Memory B cell (primary cell): ENCODE data around the gene CDH4.

Source experiments
- ATAC-seq: fragments of 150-1000 bp; cut with Tn5 transposase; 2 replicates; pipeline ENCODE4 v1.10.0; 2021; ENCODE audit warnings: low read depth, mild to moderate bottlenecking, moderate library complexity
- DNase-seq, 2 donors: peaks; one replicate each; pipeline ENCODE4 v3.0.0; 2022; ENCODE audit warnings: low spot score in 2 of 2
- H3K27ac Mint-ChIP-seq: one replicate; pipeline ENCODE4 v1.8.0; 2022; ENCODE audit warnings: mild to moderate bottlenecking, moderate library complexity, mixed read lengths
- H3K27me3 Mint-ChIP-seq: one replicate; pipeline ENCODE4 v1.8.0; 2022; ENCODE audit warnings: mixed read lengths
- H3K36me3 Mint-ChIP-seq: one replicate; pipeline ENCODE4 v1.8.0; 2022; ENCODE audit warnings: mild to moderate bottlenecking, mixed read lengths
- H3K4me1 Mint-ChIP-seq: one replicate; pipeline ENCODE4 v1.8.0; 2022; ENCODE audit warnings: mixed read lengths
- H3K4me3 Mint-ChIP-seq: one replicate; pipeline ENCODE4 v1.8.0; 2022; ENCODE audit warnings: mild to moderate bottlenecking, moderate library complexity, mixed read lengths
- H3K9me3 Mint-ChIP-seq: one replicate; pipeline ENCODE4 v1.8.0; 2022; ENCODE audit warnings: mixed read lengths

CDH4 gene

DNA sequence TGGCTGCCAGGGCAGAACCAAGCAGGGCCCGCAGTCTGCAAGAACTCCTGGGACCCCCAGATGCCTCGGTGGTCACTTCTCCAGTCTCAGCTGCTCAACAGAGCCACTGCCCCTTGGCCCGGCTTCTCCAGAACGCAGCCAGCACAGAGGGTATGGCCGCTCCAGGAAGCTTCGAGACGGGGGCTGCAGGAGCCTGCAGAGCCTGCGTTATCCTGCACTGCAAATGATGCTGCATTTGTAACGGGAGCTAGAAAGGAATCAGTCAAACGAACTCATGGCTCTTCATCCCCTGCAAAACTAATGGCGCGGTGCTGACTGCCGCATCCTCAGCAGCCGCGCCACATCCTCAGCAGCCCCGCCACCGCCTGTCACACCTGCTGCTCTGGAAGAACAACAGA is 558.7 kb downstream of the CDH4 start:
- H3K4me3 Mint-ChIP-seq = no peak overlapping the region
- no peaks in the 10 kb centered on the region for H3K4me1 Mint-ChIP-seq
- no peak overlapping the region for H3K27ac Mint-ChIP-seq
- H3K27me3 Mint-ChIP-seq = no peaks in the 10 kb centered on the region
- H3K36me3 Mint-ChIP-seq = no peaks in the 10 kb centered on the region
- DNase-seq = no peak
- no peaks in the 10 kb centered on the region for H3K9me3 Mint-ChIP-seq
- ATAC-seq = no peak

DNA sequence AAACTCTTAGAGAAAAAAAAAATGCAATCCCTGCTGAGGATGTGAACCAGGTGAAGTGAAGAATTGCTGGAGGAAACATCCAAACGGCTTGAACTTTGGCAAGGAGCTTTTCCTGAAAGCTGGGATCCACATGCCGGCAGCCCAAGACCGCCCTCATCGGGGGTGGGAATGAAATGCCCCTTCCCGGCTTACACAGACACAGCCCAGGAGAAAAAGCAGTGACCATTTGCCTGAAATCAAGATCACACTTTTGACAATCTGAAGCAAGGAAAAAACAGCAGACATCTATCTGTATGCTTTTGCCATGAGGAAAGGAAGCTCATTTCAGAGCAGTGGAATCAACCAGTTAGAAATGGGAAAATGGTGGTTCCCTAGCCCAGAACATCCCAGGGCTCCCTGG is 559.1 kb downstream of the CDH4 start:
- Mint-ChIP-seq H3K27ac (no peak overlapping the region), H3K4me3 (no peak overlapping the region), H3K36me3 (no peaks in the 10 kb centered on the region), H3K9me3 (no peaks in the 10 kb centered on the region), H3K4me1 (no peaks in the 10 kb centered on the region), H3K27me3 (no peaks in the 10 kb centered on the region)
- DNase-seq (no peak), ATAC-seq (no peak)

DNA sequence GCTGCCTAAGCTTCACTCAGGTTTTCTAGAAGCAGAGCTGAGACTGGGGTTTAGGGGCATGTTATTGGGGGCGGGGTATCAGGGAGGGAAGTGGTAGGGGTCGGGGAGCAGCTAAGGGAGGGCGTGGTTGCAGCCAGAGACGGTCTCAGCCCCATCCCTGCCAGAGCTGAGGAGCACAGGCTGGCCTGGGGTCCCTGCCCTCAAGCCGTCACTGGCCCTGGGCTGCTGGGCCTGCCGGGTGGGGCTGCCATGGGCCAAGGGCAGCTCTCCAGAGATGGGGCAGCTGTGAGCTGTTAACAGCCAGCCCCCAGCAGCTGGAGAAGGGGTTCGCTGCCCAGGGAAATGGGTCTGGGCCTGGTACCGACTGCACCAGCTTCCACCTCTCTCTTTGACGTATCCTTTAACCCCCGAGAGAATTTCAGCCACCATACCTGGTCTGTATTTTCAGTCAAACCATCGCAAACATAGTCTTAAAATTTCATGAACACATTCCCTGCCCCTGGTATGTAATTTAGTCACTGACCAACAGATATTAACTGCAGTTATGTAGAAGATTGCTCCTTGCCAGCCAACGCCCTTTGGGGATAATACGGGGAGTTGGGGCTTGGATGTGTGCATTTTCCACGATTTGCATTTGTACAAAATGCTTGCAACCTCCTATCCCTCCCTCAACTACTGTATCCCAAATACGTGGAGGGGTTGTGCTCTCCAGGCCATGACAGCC is 560.2 kb downstream of the CDH4 start:
- ATAC-seq (no peak), DNase-seq (no peak)
- Mint-ChIP-seq H3K27ac (no peak overlapping the region), H3K4me3 (no peak overlapping the region), H3K4me1 (no peaks in the 10 kb centered on the region), H3K27me3 (no peaks in the 10 kb centered on the region), H3K36me3 (no peaks in the 10 kb centered on the region), H3K9me3 (no peaks in the 10 kb centered on the region)

DNA sequence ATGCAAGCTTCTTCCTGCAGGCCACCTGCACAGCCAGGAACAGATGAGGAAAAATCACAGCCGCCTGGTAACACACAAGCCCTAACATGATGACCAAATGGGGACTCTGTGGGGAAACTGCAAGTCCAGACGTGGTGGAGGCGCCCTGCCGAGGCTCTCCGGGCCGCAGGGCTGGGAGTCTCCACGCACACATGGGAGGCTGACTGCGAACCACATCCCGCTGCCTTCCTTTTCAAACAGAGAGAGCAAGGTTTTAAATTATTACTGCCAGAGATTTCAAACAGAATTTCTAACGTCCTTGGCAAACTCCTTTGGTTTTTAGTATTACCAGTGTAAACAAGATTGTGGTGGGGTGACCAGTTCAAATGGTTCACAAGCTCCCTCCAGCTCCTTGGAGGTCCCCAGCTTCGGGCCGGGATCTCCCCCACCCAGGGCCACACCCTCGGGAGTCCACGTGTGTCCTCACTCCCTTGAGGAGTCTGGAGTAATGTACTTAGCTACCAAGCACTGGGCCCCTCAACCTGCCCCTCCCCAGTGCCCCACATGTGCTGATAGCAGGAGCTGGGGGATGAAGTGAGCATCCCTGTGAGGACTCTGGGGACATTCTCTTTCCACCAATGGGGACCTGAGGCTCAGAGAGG is 560.9 kb downstream of the CDH4 start:
- no peak overlapping the region for H3K4me3 Mint-ChIP-seq
- H3K27ac Mint-ChIP-seq = no peak overlapping the region
- ATAC-seq (no peak), DNase-seq (no peak)
- H3K9me3 Mint-ChIP-seq = no peaks in the 10 kb centered on the region
- no peaks in the 10 kb centered on the region for H3K36me3 Mint-ChIP-seq
- H3K27me3 Mint-ChIP-seq = peaks cover 1% of the 10 kb centered on the region
- H3K4me1 Mint-ChIP-seq = no peaks in the 10 kb centered on the region

DNA sequence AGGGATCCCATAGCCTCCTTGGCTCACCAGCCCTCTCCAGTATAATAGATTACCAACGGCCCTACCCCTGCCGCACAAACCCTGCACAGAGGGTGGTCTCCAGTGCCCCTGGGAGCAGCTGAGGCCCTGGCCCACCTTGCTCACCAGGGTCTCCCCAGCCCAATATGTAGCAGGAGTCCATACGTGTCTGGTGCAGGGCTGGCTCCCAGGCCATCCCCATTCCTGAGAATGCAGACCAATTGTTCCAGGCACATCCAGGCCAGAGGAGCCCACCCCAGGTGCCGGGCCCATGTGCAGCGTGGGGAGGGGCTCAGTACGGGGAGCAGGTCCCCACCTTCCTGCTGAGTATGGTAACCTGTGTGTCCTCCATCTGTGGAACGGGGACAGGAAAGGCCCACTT is 561.7 kb downstream of the CDH4 start:
- peaks cover 2% of the 10 kb centered on the region for H3K27me3 Mint-ChIP-seq
- DNase-seq (no peak), ATAC-seq (no peak)
- H3K4me1 Mint-ChIP-seq = no peaks in the 10 kb centered on the region
- no peak overlapping the region for H3K27ac Mint-ChIP-seq
- H3K36me3 Mint-ChIP-seq = no peaks in the 10 kb centered on the region
- no peak overlapping the region for H3K4me3 Mint-ChIP-seq
- H3K9me3 Mint-ChIP-seq = no peaks in the 10 kb centered on the region

DNA sequence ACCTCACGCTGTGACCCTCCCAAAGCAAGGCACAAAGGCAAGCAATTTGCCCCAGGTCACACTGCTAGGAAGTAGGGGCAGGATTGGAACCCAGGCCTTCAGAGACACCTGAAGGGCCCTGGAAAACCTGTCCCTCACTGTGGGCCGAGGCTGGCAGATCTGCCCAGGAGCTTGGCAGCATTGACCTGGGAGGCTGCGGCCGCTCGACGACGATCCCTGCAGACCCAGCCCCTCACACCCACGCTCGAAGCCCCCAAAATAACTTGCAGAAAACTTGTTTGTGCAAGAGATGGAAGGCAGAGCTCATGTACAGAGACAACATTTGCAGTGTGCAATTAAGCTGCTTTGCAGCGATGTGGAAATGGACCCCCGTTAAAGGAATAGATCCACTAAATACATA is 562.2 kb downstream of the CDH4 start:
- H3K9me3 Mint-ChIP-seq = no peaks in the 10 kb centered on the region
- H3K4me1 Mint-ChIP-seq = no peaks in the 10 kb centered on the region
- no peaks in the 10 kb centered on the region for H3K36me3 Mint-ChIP-seq
- H3K4me3 Mint-ChIP-seq = no peak overlapping the region
- peaks cover 2% of the 10 kb centered on the region for H3K27me3 Mint-ChIP-seq
- H3K27ac Mint-ChIP-seq = no peak overlapping the region
- no peak for DNase-seq
- ATAC-seq = no peak

DNA sequence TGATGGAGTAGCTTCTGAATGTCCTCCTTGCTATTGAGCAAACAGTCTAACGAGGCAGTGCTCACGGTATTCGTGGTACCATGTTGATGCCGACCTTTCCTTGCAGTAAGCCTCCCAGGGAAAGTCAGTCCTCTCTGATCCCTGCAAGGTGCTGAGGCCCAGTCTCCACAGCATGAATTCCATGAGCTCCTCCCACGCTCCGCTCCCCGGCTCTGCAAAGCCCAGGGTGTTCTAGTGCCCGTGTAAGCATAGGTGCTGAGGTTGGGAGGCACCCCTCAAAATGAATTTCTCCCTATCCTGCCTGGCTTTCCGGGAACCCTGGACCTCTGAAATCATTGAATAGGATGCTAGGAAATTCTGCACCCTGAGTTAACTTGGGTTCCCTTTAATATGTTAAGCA is 562.7 kb downstream of the CDH4 start:
- Mint-ChIP-seq H3K27ac (no peak overlapping the region), H3K4me1 (no peaks in the 10 kb centered on the region), H3K4me3 (no peak overlapping the region), H3K27me3 (peaks cover 2% of the 10 kb centered on the region), H3K9me3 (no peaks in the 10 kb centered on the region), H3K36me3 (no peaks in the 10 kb centered on the region)
- no peak for ATAC-seq
- DNase-seq = no peak

DNA sequence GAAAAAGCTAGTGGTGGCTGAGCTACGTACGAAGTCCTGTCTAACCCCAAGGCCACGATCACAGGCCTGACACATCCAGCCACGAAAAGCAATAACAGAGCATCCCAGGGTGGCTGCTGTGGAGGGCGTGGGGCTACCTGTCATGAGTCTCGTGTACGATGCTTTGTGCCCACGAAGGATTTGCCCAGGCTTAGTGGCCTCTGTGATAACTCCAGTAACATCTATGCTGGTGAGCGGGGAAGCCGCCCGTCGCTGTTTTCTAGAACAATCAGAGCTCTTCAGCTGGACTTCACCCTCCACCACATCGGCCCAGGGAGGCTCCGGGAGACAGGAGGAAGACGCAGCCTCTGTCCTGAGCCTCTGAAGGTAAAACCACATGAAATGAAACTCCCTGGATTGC is 563.1 kb downstream of the CDH4 start:
- Mint-ChIP-seq H3K27ac (no peak overlapping the region), H3K36me3 (no peaks in the 10 kb centered on the region), H3K27me3 (peaks cover 2% of the 10 kb centered on the region), H3K4me3 (no peak overlapping the region), H3K9me3 (no peaks in the 10 kb centered on the region), H3K4me1 (no peaks in the 10 kb centered on the region)
- no peak for DNase-seq
- no peak for ATAC-seq

DNA sequence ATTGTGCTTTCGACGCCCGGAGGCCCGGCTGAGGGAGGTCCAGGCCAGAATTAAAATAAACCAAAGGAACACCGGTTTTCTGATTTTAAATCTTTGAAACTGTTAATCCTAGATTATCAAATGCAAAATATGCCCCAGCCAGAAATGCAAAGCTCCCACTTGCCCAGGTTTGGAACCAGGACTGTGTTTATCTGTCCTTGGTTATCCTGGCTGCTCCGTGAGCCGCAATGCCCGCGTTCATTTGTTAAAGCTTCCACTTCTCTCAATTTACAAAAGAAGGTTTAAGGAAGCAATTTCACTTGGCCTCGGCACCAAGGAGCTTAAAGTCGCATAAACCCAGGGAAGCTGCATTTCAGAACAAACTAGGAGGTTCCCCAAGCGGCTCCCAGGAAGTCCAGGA is 563.6 kb downstream of the CDH4 start:
- no peak for DNase-seq
- Mint-ChIP-seq H3K27ac (no peak overlapping the region), H3K36me3 (no peaks in the 10 kb centered on the region), H3K27me3 (peaks cover 2% of the 10 kb centered on the region), H3K4me3 (no peak overlapping the region), H3K4me1 (no peaks in the 10 kb centered on the region), H3K9me3 (no peaks in the 10 kb centered on the region)
- ATAC-seq = no peak

DNA sequence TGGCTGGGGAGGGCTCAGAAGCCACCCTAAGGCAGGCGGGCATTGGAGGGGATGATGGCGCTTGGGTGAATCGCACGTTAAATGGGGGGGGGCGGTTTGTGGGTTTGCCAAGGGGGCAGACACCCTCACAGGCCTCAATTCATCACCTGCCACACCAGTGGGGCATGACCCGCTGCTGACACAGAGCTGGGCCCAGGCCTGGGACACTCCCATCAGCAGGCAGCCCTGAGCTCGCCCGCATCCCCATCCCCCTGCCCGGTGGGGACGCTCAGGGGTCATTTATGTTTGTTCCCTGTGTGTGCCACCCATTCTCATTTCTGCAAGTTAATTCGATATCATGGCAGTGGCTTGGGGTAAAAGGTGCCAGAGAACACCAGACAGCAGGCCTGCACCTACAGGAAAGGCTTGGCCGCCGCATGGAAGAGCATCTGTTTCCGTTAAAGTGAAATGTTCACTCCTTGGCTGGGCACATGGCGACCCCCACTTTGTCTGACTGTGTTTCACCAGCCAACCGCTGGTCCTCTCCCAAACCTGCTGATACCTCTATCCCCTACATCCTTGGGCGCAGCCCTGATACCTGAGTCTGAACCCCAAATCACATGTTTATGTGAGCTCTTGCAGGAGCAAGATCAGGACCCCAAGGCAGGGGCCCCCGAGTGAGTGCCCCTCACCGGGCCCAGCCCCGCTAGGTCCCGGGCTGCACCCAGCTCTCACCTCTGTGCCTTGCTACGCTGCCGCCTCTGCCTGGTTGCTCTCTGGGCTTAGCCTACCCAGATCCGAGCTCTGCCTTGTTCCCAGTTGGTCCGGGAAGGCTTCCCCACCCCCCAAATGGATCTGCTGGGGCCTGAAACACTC is 564.8 kb downstream of the CDH4 start:
- Mint-ChIP-seq H3K27ac (no peak overlapping the region), H3K4me3 (no peak overlapping the region), H3K4me1 (no peaks in the 10 kb centered on the region), H3K36me3 (no peaks in the 10 kb centered on the region), H3K27me3 (peaks cover 2% of the 10 kb centered on the region), H3K9me3 (no peaks in the 10 kb centered on the region)
- ATAC-seq = no peak
- DNase-seq = no peak

DNA sequence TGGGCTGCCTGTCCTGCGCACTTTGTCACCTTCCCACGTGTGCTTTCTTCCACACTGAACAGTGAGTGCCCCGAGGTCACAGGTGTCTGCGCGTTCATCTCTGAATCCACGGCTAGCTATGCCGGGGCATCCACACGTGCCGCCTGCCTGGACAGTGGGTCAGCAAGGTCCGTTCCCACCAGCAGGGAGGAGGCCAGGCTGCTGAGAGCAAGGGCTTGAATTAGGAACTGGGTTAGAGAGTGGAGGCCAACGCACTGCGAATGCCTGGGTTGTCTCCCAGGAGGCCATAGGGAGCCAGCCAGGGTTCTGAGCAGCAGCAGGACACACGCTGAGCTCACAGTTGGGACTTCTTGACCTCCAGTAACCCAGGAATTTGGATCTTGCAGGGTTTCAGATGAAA is 565.5 kb downstream of the CDH4 start:
- Mint-ChIP-seq H3K27me3 (peaks cover 2% of the 10 kb centered on the region), H3K4me1 (no peaks in the 10 kb centered on the region), H3K36me3 (no peaks in the 10 kb centered on the region), H3K9me3 (no peaks in the 10 kb centered on the region), H3K4me3 (no peak overlapping the region), H3K27ac (no peak overlapping the region)
- ATAC-seq (no peak), DNase-seq (no peak)

DNA sequence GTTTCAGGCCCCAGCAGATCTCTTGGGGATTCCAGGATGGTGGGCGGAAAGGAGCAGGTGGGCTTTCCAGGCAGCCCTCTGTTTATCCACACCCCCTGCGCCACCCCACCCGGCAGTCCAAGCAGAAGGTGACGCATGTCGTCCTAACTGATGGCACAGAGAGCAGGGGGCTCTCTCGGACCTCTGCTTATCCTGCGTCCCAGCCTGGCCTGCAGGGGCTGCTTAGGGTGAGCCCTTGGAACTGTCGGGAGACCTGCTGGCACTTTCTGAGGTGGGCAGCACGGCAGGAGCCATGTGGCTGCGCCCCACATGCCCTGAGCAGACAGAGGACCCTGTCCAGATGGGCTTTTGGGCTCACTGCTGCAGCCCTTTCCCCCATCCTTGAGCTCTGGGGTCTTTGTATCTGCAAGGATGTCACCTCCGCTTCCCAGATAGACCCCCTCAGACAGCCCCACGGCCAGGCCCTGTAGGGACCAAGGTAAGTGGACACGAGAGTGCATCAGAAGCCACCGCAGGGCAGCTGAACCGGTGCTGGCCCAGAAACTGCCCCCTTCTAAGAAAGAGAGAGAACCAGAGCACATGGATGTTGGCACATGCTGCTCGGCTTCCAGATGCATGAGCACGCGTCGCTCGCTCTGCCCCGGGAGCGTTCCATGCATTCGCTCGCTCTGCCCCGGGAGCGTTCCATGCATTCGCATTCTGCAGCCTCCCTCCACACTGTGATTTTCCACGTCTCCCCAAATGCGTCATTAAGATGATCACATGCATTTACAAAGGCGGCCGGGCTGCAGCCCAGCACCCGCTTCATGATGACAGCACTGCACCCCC is 566.9 kb downstream of the CDH4 start:
- Mint-ChIP-seq H3K27ac (no peak overlapping the region), H3K9me3 (peaks cover 3% of the 10 kb centered on the region), H3K36me3 (no peaks in the 10 kb centered on the region), H3K27me3 (peaks cover 2% of the 10 kb centered on the region), H3K4me3 (no peak overlapping the region), H3K4me1 (no peaks in the 10 kb centered on the region)
- DNase-seq (no peak), ATAC-seq (no peak)

DNA sequence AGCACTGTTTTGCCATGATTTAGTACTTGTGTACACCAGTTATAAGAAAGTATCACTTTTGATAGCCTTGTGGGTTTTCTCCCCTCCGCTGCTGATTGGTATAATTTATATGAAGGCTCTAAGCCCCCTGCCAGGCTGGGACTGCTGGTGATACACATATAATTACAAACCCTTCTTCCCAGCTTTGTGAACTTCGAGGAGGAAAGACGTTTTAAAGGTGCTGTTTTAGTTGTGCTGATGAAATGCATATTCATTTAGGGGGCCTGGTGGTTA is 567.4 kb downstream of the CDH4 start:
- no peaks in the 10 kb centered on the region for H3K4me1 Mint-ChIP-seq
- peaks cover 3% of the 10 kb centered on the region for H3K9me3 Mint-ChIP-seq
- DNase-seq (no peak), ATAC-seq (no peak)
- H3K4me3 Mint-ChIP-seq = no peak overlapping the region
- H3K27me3 Mint-ChIP-seq = peaks cover 2% of the 10 kb centered on the region
- H3K27ac Mint-ChIP-seq = no peak overlapping the region
- no peaks in the 10 kb centered on the region for H3K36me3 Mint-ChIP-seq
